IMR-90 (cell line): ENCODE measurements around the gene TOR2A. TPM values are rescaled to one million over a fixed set of nuclear protein-coding genes. Genes with fewer than 3 reads are reported as not detected.

Source experiments
- ATAC-seq: fragments of 200-7000 bp; cut with Tn5 transposase; 2 replicates; pipeline ENCODE4 v1.9.1; 2020; ENCODE audit warnings: low read depth, mild to moderate bottlenecking, moderate library complexity
- BruUV-seq: library from RNA; stranded (reverse); fragments of 400-500 nt; replicated peaks from 2 replicates; lab custom pipeline; 2021; lab: Mats Ljungman, UMichigan
- CTCF ChIA-PET: fragments of 300-600 bp; formaldehyde crosslinking; extraction: SDS; loops from one replicate; lab custom pipeline; 2021; ENCODE audit warnings: antibody characterized with exemption; lab: Yijun Ruan, JAX
- POLR2A ChIA-PET: fragments of 300-600 bp; sonication (Branson Sonifier 250); formaldehyde crosslinking; loops from one replicate; lab custom pipeline; 2022; ENCODE audit warnings: antibody characterized with exemption; ENCODE audit not compliant: unreplicated experiment; lab: Charles Lee
- DNase-seq: peaks from one replicate; pipeline ENCODE4 v3.0.0; 2013
- H2AFZ ChIP-seq: replicated peaks from 2 replicates; pipeline ENCODE3; 2013; ENCODE audit warnings: low read length, mild to moderate bottlenecking; ENCODE audit not compliant: poor library complexity
- H2AK5ac ChIP-seq: 2 replicates; pipeline ENCODE4 v1.6.1; 2013; ENCODE audit warnings: low read depth, low read length, inconsistent platforms
- H2AK9ac ChIP-seq: replicated peaks from 2 replicates; pipeline ENCODE3; 2013; ENCODE audit warnings: mild to moderate bottlenecking, low read depth, low read length, moderate library complexity; ENCODE audit not compliant: poor library complexity
- H2BK120ac ChIP-seq: 2 replicates; pipeline ENCODE4 v1.6.1; 2013; ENCODE audit warnings: low read depth, low read length, inconsistent platforms
- H2BK15ac ChIP-seq: 3 replicates; pipeline ENCODE4 v1.6.1; 2013; ENCODE audit warnings: low read depth, low read length, inconsistent platforms
- H2BK20ac ChIP-seq: 2 replicates; pipeline ENCODE4 v1.6.1; 2013; ENCODE audit warnings: low read depth, mild to moderate bottlenecking, inconsistent platforms, low read length, moderate library complexity
- H2BK5ac ChIP-seq: 2 replicates; pipeline ENCODE4 v1.6.1; 2013; ENCODE audit warnings: mild to moderate bottlenecking, low read depth, low read length, inconsistent platforms; ENCODE audit not compliant: poor library complexity, severe bottlenecking
- H3K14ac ChIP-seq: replicated peaks from 2 replicates; pipeline ENCODE4 v1.6.1; 2013; ENCODE audit warnings: low read depth, low read length, inconsistent platforms
- H3K18ac ChIP-seq: 2 replicates; pipeline ENCODE4 v1.6.1; 2013; ENCODE audit warnings: low read depth, low read length, control low read depth
- H3K23ac ChIP-seq: 2 replicates; pipeline ENCODE4 v1.6.1; 2013; ENCODE audit warnings: low read depth, low read length, inconsistent platforms
- H3K27ac ChIP-seq: 2 replicates; pipeline ENCODE4 v1.5.1; 2013; ENCODE audit warnings: mild to moderate bottlenecking, control low read depth, low read length; ENCODE audit not compliant: insufficient read depth
- H3K27me3 ChIP-seq: 2 replicates; pipeline ENCODE4 v1.6.1; 2013; ENCODE audit warnings: low read length; ENCODE audit not compliant: control insufficient read depth, insufficient read depth
- H3K36me3 ChIP-seq: 2 replicates; pipeline ENCODE4 v1.6.1; 2013; ENCODE audit warnings: low read length, mixed read lengths; ENCODE audit not compliant: control insufficient read depth, insufficient read depth
- H3K4ac ChIP-seq: 2 replicates; pipeline ENCODE4 v1.6.1; 2013; ENCODE audit warnings: low read depth, low read length, inconsistent platforms
- H3K4me1 ChIP-seq: 2 replicates; pipeline ENCODE4 v1.6.1; 2013; ENCODE audit warnings: low read length, mixed read lengths; ENCODE audit not compliant: control insufficient read depth, insufficient read depth
- H3K4me2 ChIP-seq: 2 replicates; pipeline ENCODE4 v1.6.1; 2013; ENCODE audit warnings: low read depth, mild to moderate bottlenecking, control low read depth, low read length, moderate library complexity
- H3K4me3 ChIP-seq: 2 replicates; pipeline ENCODE4 v1.5.1; 2013; ENCODE audit warnings: low read depth, mild to moderate bottlenecking, control low read depth, low read length, moderate library complexity; ENCODE audit not compliant: insufficient read depth
- H3K56ac ChIP-seq: 2 replicates; pipeline ENCODE4 v1.6.1; 2013; ENCODE audit warnings: low read length, inconsistent platforms; ENCODE audit not compliant: insufficient read depth; ENCODE audit errors: extremely low read depth
- H3K79me1 ChIP-seq, 2 experiments: 2 replicates each; pipeline ENCODE4 v1.6.1; 2013; ENCODE audit warnings: low read length in 2 of 2, inconsistent platforms in 1 of 2, low read depth in 1 of 2
- H3K9ac ChIP-seq: 2 replicates; pipeline ENCODE4 v1.6.1; 2013; ENCODE audit warnings: low read depth, low read length, control low read depth
- H3K9me1 ChIP-seq: 2 replicates; pipeline ENCODE4 v1.6.1; 2013; ENCODE audit warnings: low read length, inconsistent platforms; ENCODE audit not compliant: insufficient read depth
- H3K9me3 ChIP-seq: 2 replicates; pipeline ENCODE4 v1.6.1; 2013; ENCODE audit warnings: low read length; ENCODE audit not compliant: control insufficient read depth, insufficient read depth
- H4K20me1 ChIP-seq: 2 replicates; pipeline ENCODE4 v1.6.1; 2013; ENCODE audit warnings: low read length, inconsistent platforms; ENCODE audit not compliant: insufficient read depth
- H4K5ac ChIP-seq: 2 replicates; pipeline ENCODE4 v1.6.1; 2013; ENCODE audit warnings: mild to moderate bottlenecking, low read depth, low read length, control low read depth
- H4K8ac ChIP-seq, 2 experiments: 2 replicates each; pipeline ENCODE4 v1.6.1; 2013; ENCODE audit warnings: low read depth in 2 of 2, low read length in 2 of 2, control low read depth in 1 of 2, inconsistent platforms in 1 of 2
- H4K91ac ChIP-seq: 2 replicates; pipeline ENCODE4 v1.6.1; 2013; ENCODE audit warnings: low read depth, low read length, inconsistent platforms; ENCODE audit not compliant: insufficient read depth
- BHLHE40 ChIP-seq: fragments of 150-350 bp; IDR thresholded peaks from 2 replicates; pipeline ENCODE4 v1.6.1; 2016; ENCODE audit warnings: mild to moderate bottlenecking, low read depth, low read length
- CEBPB ChIP-seq: IDR thresholded peaks from 2 replicates; pipeline ENCODE4 v1.6.1; 2012; ENCODE audit warnings: low read depth, low read length, improper control_type of control experiment
- CHD1 ChIP-seq: IDR thresholded peaks from 2 replicates; pipeline ENCODE4 v1.6.1; 2012; ENCODE audit warnings: low read depth, low read length, improper control_type of control experiment
- CTCF ChIP-seq: conservative IDR thresholded peaks from 2 replicates; pipeline ENCODE4 v1.5.1; 2012; ENCODE audit warnings: mild to moderate bottlenecking, low read depth, low read length, improper control_type of control experiment
- ELK1 ChIP-seq: fragments of 150-350 bp; IDR thresholded peaks from 2 replicates; pipeline ENCODE4 v1.6.1; 2016; ENCODE audit warnings: low read depth, mild to moderate bottlenecking, low read length, moderate library complexity, borderline replicate concordance
- FOS ChIP-seq: fragments of 150-350 bp; IDR thresholded peaks from 2 replicates; pipeline ENCODE4 v1.6.1; 2016; ENCODE audit warnings: low read depth, low read length
- MAFK ChIP-seq: IDR thresholded peaks from 2 replicates; pipeline ENCODE4 v1.6.1; 2012; ENCODE audit warnings: low read depth, low read length, improper control_type of control experiment
- MAZ ChIP-seq: IDR thresholded peaks from 2 replicates; pipeline ENCODE4 v1.6.1; 2012; ENCODE audit warnings: low read depth, mild to moderate bottlenecking, low read length, improper control_type of control experiment, moderate library complexity, borderline replicate concordance
- MXI1 ChIP-seq: IDR thresholded peaks from 2 replicates; pipeline ENCODE4 v1.6.1; 2012; ENCODE audit warnings: low read depth, mild to moderate bottlenecking, low read length, moderate library complexity, borderline replicate concordance
- NFE2L2 ChIP-seq: fragments of 150-350 bp; IDR thresholded peaks from 2 replicates; pipeline ENCODE4 v1.6.1; 2016; ENCODE audit warnings: low read depth, mild to moderate bottlenecking, low read length
- POLR2A ChIP-seq: IDR thresholded peaks from 2 replicates; pipeline ENCODE4 v1.6.1; 2012; ENCODE audit warnings: mild to moderate bottlenecking, low read depth, low read length
- RAD21 ChIP-seq: IDR thresholded peaks from 2 replicates; pipeline ENCODE4 v1.6.1; 2012; ENCODE audit warnings: low read length, improper control_type of control experiment
- RCOR1 ChIP-seq: IDR thresholded peaks from 2 replicates; pipeline ENCODE4 v1.6.1; 2012; ENCODE audit warnings: mild to moderate bottlenecking, low read length, improper control_type of control experiment; ENCODE audit not compliant: insufficient replicate concordance
- RFX5 ChIP-seq: IDR thresholded peaks from 2 replicates; pipeline ENCODE4 v1.8.0; 2012; ENCODE audit warnings: low read depth, mild to moderate bottlenecking, low read length, moderate library complexity
- SMC3 ChIP-seq: fragments of 150-350 bp; IDR thresholded peaks from 2 replicates; pipeline ENCODE4 v1.6.1; 2016; ENCODE audit warnings: low read depth, mild to moderate bottlenecking, antibody characterized with exemption, low read length, moderate library complexity
- USF2 ChIP-seq: fragments of 150-350 bp; IDR thresholded peaks from 2 replicates; pipeline ENCODE4 v1.6.1; 2017; ENCODE audit warnings: mild to moderate bottlenecking, antibody characterized with exemption, low read length, low read depth
- WGBS, 2 experiments: methylation state at CpG; one replicate each; pipeline versions ENCODE4 v1.1.5 to v1.1.7; 2013; ENCODE audit warnings: missing lambda C conversion rate in 2 of 2; ENCODE audit not compliant: insufficient read length in 1 of 2; ENCODE audit errors: extremely low coverage in 2 of 2; 5-methylcytosine and 5-hydroxymethylcytosine counted together
- dilution Hi-C: fragments of 300-500 bp; cut with HindIII; formaldehyde crosslinking; loops from one replicate; pipeline ENCODE4 v1.14.3; 2018; ENCODE audit warnings: low sequenced_read_pairs; ENCODE audit not compliant: unreplicated experiment
- in situ Hi-C: fragments of 300-500 bp; cut with MboI; formaldehyde crosslinking; loops from 3 replicates; pipeline ENCODE4 v1.14.3; 2019; ENCODE audit warnings: low sequenced_read_pairs, inconsistent platforms, mixed read lengths
- intact Hi-C: fragments of 100-400 bp; cut with micrococcal nuclease; formaldehyde crosslinking; loops from 2 replicates; pipeline ENCODE4 v1.10.0; 2022
- polyA plus RNA-seq, 3 experiments: library from polyadenylated mRNA; depleted of rRNA; stranded (reverse); fragments of >200 nt; gene quantifications; 2 replicates each; pipeline ENCODE4 v1.2.3, GENCODE V29; 2012; ENCODE audit warnings: low replicate concordance in 1 of 3
- total RNA-seq: library from RNA; depleted of rRNA; stranded (reverse); fragments of >200 nt; gene quantifications from 2 replicates; pipeline ENCODE4 v1.2.3, GENCODE V29; 2012

TOR2A gene
- total and polyA plus RNA-seq, 2 of the 4 experiments (the other 2 are of a cell fraction), result 0.90 to 12.5 TPM

- Histone ChIP-seq H2AK5ac (no peak overlapping the region), H4K5ac (no peak overlapping the region), H3K9ac (no peak overlapping the region), H2BK15ac (no peak overlapping the region; the same call in 2 of the 3 replicates), H2BK20ac (no peak overlapping the region), H3K4me1 (peaks cover 2% of the 10 kb centered on the region; the same call in 1 of the 2 replicates), H2BK5ac (no peak overlapping the region), H2BK120ac (no peak overlapping the region), H3K4ac (no peak overlapping the region), H4K20me1 (no peaks in the 10 kb centered on the region), H3K27me3 (peaks cover 8% of the 10 kb centered on the region), H3K9me1 (no peaks in the 10 kb centered on the region; the same call in 1 of the 2 replicates), H3K4me2 (no peak overlapping the region), H3K79me1 (no peaks in the 10 kb centered on the region), H4K91ac (no peak overlapping the region), H3K56ac (no peak overlapping the region), H2AK9ac (no peak overlapping the region), H3K14ac (no peak overlapping the region), H3K23ac (no peak overlapping the region), H4K8ac (no peak overlapping the region; a peak in 1 of 4 replicates), H3K9me3 (no peaks in the 10 kb centered on the region), H3K36me3 (no peaks in the 10 kb centered on the region), H3K18ac (no peak overlapping the region), H2AFZ (peak overlapping the region; percentile 51), H3K27ac (no peak overlapping the region), H3K4me3 (no peak overlapping the region)
- peak; percentile 41 for DNase-seq
- no TSS peak for BruUV-seq
- dilution Hi-C loops (no loop called here), intact Hi-C loops (no loop called here), in situ Hi-C loops (no loop called here)
- 25% methylated on average over 2 of the region's 13 CpGs; no CpG with 5 or more reads in 1 of the 2 experiments for WGBS, 2 experiments
- no peak for ATAC-seq
- TF ChIP-seq MXI1 (no peak), USF2 (no peak), CEBPB (no peak), RCOR1 (no peak), RFX5 (no peak), POLR2A (no peak), NFE2L2 (no peak), BHLHE40 (no peak), MAFK (no peak), MAZ (no peak), FOS (no peak), SMC3 (no peak), RAD21 (no peak), CHD1 (no peak), ELK1 (no peak), CTCF (no peak)
- POLR2A ChIA-PET, result no interaction called here
- CTCF ChIA-PET, result no interaction called here
Measured at GRCh38 chr9:127767909-127768331, 32.8 kb upstream of the TOR2A start.
